Panc1 (cell line): Measurements from ENCODE around the gene VWF. TPM values are rescaled to one million over a fixed set of nuclear protein-coding genes. Genes with fewer than 3 reads are reported as not detected.
A peak's percentile ranks its signal among the peaks of the same experiment; 100 is the strongest.

Experiments used
- ATAC-seq: fragments of 200-7000 bp; cut with Tn5 transposase; 2 replicates; pipeline ENCODE4 v1.9.1; 2020; ENCODE audit warnings: mild to moderate bottlenecking, moderate library complexity
- BruUV-seq: library from RNA; stranded (reverse); fragments of 400-500 nt; replicated peaks from 2 replicates; lab custom pipeline; 2021; lab: Mats Ljungman, UMichigan
- CTCF ChIA-PET: fragments of 300-600 bp; sonication (Branson Sonifier 250); formaldehyde crosslinking; loops from one replicate; lab custom pipeline; 2022; ENCODE audit warnings: antibody characterized with exemption; lab: Charles Lee
- POLR2A ChIA-PET: fragments of 300-600 bp; sonication (Branson Sonifier 250); formaldehyde crosslinking; loops from one replicate; lab custom pipeline; 2022; ENCODE audit warnings: antibody characterized with exemption; lab: Charles Lee
- DNase-seq: peaks from one replicate; pipeline ENCODE4 v3.0.0-alpha.2; 2010; ENCODE audit warnings: low read depth, low spot score
- H3K27ac ChIP-seq: 2 replicates; pipeline ENCODE4 v1.5.1; 2011; ENCODE audit warnings: mild to moderate bottlenecking, low read length, inconsistent platforms
- H3K27me3 ChIP-seq: fragments of 200-500 bp; sonication (Bioruptor generic); 2 replicates; pipeline ENCODE4 v1.6.0; 2014; ENCODE audit warnings: low read length, inconsistent platforms; ENCODE audit not compliant: control insufficient read depth, insufficient read depth
- H3K36me3 ChIP-seq: fragments of 200-500 bp; sonication (Bioruptor generic); 2 replicates; pipeline ENCODE4 v1.5.1; 2014; ENCODE audit warnings: inconsistent platforms, mild to moderate bottlenecking, low read length, moderate library complexity; ENCODE audit not compliant: control insufficient read depth, insufficient read depth
- H3K4me1 ChIP-seq: 2 replicates; pipeline ENCODE4 v1.5.1; 2011; ENCODE audit warnings: inconsistent platforms, mild to moderate bottlenecking, low read length, moderate library complexity; ENCODE audit not compliant: control insufficient read depth, insufficient read depth
- H3K4me3 ChIP-seq, 2 experiments: 2 replicates each; pipeline ENCODE4 v1.5.1; 2011 to 2012; ENCODE audit warnings: low read depth in 2 of 2, low read length in 2 of 2, mild to moderate bottlenecking in 2 of 2, inconsistent platforms in 1 of 2, moderate library complexity in 1 of 2
- H3K9me3 ChIP-seq: fragments of 200-500 bp; sonication (Bioruptor generic); 2 replicates; pipeline ENCODE4 v1.5.1; 2014; ENCODE audit warnings: low read depth, mild to moderate bottlenecking, inconsistent platforms, low read length, moderate library complexity; ENCODE audit not compliant: control insufficient read depth, insufficient read depth
- POLR2AphosphoS5 ChIP-seq: IDR thresholded peaks from 2 replicates; pipeline ENCODE4 v1.6.1; 2012; ENCODE audit warnings: mild to moderate bottlenecking, low read depth, low read length, moderate library complexity
- SIN3A ChIP-seq: IDR thresholded peaks from 2 replicates; pipeline ENCODE4 v1.6.1; 2012; ENCODE audit warnings: low read depth, mild to moderate bottlenecking, low read length, moderate library complexity, borderline replicate concordance; ENCODE audit not compliant: insufficient read depth
- TCF7L2 ChIP-seq: IDR thresholded peaks from 2 replicates; pipeline ENCODE4 v1.6.1; 2011; ENCODE audit warnings: mild to moderate bottlenecking, low read depth, low read length, inconsistent platforms
- in situ Hi-C: cut with HindIII; loops from 2 replicates; pipeline ENCODE4 v1.10.0; 2016; ENCODE audit warnings: low sequenced_read_pairs, low pct_unique_long_range_greater_than_20kb
- intact Hi-C: fragments of 100-400 bp; cut with micrococcal nuclease; formaldehyde crosslinking; loops from one replicate; pipeline ENCODE4 v1.10.0; 2022; ENCODE audit not compliant: unreplicated experiment
- total RNA-seq: library from RNA; stranded (reverse); gene quantifications from one replicate; pipeline ENCODE4 v1.2.1, GENCODE V29; 2021; ENCODE audit not compliant: unreplicated experiment
- TF ChIP-seq, protein P1 (sequence below), 2 experiments: IDR thresholded peaks; 2 replicates each; pipeline ENCODE4 v1.6.1; 2011 to 2012; ENCODE audit warnings: low read depth in 2 of 2, control low read depth in 1 of 2, low read length in 1 of 2, mild to moderate bottlenecking in 1 of 2, moderate library complexity in 1 of 2; ENCODE audit not compliant: insufficient read depth in 1 of 2
- TF ChIP-seq, protein P2 (sequence below): fragments of 450-650 bp; IDR thresholded peaks from 2 replicates; pipeline ENCODE4 v1.5.1; 2017; ENCODE audit warnings: mild to moderate bottlenecking

The VWF gene
- total RNA-seq, 1 experiment from 2014 or later, result 0.31 TPM

DNA sequence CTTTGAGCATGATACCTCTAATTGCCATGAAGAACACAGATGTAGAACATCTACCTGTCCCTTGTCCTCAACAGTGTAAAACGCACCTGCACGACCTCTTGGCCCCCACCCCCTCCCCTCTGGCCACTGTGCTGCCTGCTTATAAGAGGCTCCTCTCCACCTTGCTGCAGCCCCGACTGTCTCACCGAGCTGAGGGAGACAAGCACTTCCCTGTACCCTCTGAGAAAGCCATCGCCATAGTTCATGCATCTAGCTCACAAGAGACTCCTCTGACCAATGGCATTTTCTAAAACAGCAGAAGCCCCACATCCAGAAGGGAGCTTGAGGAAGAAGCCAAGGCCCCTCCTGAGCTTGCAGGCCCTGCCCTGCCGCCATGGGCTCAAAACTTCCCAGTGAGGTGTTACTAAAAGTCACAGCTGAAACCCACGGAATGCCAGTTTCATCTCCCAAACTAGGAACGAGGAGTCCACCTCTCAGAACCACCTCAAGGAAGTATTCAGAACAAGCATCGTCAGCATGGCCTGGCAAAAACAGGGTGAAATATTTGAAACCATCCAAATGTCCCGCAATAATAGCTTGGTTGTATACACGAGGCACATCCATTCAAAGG, 157.9 kb downstream of the VWF start:
- Histone ChIP-seq H3K27me3 (no peaks in the 10 kb centered on the region), H3K4me3 (no peak overlapping the region), H3K4me1 (no peaks in the 10 kb centered on the region), H3K27ac (no peak overlapping the region), H3K9me3 (no peaks in the 10 kb centered on the region), H3K36me3 (no peaks in the 10 kb centered on the region)
- BruUV-seq, result no TSS peak
- no peak for ATAC-seq
- intact Hi-C loops, result no loop called here
- no peak for DNase-seq
- in situ Hi-C loops, result no loop called here
- CTCF ChIA-PET, result interaction anchor here (1.6 kb wide), 1 partner anchor 22 kb away, joined by 4 read pairs; no protein-coding TSS in a partner anchor
- POLR2A ChIA-PET, result no interaction called here
- TF ChIP-seq, protein P1, sequence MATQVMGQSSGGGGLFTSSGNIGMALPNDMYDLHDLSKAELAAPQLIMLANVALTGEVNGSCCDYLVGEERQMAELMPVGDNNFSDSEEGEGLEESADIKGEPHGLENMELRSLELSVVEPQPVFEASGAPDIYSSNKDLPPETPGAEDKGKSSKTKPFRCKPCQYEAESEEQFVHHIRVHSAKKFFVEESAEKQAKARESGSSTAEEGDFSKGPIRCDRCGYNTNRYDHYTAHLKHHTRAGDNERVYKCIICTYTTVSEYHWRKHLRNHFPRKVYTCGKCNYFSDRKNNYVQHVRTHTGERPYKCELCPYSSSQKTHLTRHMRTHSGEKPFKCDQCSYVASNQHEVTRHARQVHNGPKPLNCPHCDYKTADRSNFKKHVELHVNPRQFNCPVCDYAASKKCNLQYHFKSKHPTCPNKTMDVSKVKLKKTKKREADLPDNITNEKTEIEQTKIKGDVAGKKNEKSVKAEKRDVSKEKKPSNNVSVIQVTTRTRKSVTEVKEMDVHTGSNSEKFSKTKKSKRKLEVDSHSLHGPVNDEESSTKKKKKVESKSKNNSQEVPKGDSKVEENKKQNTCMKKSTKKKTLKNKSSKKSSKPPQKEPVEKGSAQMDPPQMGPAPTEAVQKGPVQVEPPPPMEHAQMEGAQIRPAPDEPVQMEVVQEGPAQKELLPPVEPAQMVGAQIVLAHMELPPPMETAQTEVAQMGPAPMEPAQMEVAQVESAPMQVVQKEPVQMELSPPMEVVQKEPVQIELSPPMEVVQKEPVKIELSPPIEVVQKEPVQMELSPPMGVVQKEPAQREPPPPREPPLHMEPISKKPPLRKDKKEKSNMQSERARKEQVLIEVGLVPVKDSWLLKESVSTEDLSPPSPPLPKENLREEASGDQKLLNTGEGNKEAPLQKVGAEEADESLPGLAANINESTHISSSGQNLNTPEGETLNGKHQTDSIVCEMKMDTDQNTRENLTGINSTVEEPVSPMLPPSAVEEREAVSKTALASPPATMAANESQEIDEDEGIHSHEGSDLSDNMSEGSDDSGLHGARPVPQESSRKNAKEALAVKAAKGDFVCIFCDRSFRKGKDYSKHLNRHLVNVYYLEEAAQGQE (IDR thresholded peaks at IDR 0.05; ENCODE audit: insufficient read depth in 1 of 2, low read depth in 2 of 2, low read length in 1 of 2), result no peak
- no peak for TF ChIP-seq SIN3A
- TF ChIP-seq TCF7L2, result no peak
- TF ChIP-seq, protein P2, sequence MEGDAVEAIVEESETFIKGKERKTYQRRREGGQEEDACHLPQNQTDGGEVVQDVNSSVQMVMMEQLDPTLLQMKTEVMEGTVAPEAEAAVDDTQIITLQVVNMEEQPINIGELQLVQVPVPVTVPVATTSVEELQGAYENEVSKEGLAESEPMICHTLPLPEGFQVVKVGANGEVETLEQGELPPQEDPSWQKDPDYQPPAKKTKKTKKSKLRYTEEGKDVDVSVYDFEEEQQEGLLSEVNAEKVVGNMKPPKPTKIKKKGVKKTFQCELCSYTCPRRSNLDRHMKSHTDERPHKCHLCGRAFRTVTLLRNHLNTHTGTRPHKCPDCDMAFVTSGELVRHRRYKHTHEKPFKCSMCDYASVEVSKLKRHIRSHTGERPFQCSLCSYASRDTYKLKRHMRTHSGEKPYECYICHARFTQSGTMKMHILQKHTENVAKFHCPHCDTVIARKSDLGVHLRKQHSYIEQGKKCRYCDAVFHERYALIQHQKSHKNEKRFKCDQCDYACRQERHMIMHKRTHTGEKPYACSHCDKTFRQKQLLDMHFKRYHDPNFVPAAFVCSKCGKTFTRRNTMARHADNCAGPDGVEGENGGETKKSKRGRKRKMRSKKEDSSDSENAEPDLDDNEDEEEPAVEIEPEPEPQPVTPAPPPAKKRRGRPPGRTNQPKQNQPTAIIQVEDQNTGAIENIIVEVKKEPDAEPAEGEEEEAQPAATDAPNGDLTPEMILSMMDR, result no peak
- TF ChIP-seq POLR2AphosphoS5, result no peak

DNA sequence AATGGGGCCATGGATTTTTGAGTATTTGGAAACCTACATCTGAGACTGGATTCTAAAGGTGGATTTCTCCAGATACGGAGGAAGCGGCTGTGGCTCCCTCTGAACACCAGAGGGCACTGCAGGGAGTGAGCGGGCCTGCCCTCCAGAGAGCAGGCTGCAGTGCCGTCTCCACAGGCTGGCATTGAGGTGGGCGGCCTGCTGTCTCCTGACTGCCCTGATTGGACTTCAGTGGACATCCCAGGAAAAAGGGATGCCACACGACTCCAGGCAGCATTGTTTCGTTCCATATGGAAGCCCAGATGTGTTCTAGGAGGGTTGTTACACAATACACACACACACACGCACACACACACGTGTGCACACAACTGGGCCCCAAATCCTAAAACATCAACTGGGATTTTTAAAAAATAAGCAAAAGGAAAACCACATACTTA, 158.5 kb downstream of the VWF start:
- H3K4me1 ChIP-seq, result no peaks in the 10 kb centered on the region
- POLR2A ChIA-PET, result no interaction called here
- no peak for TF ChIP-seq POLR2AphosphoS5
- no peak for TF ChIP-seq TCF7L2
- TF ChIP-seq, protein P2, result peak; percentile 89
- TF ChIP-seq, protein P1 (IDR thresholded peaks at IDR 0.05; ENCODE audit: insufficient read depth in 1 of 2, low read depth in 2 of 2, low read length in 1 of 2), result no peak
- TF ChIP-seq SIN3A, result no peak
- in situ Hi-C loops (no loop called here), intact Hi-C loops (no loop called here)
- ATAC-seq (peak; percentile 94), DNase-seq (peak; percentile 15)
- CTCF ChIA-PET, result interaction anchor here (1.6 kb wide), 1 partner anchor 22 kb away, joined by 4 read pairs; no protein-coding TSS in a partner anchor
- H3K9me3 ChIP-seq, result no peaks in the 10 kb centered on the region
- H3K27ac ChIP-seq, result no peak overlapping the region
- no peaks in the 10 kb centered on the region for H3K36me3 ChIP-seq
- no peaks in the 10 kb centered on the region for H3K27me3 ChIP-seq
- no peak overlapping the region for H3K4me3 ChIP-seq
- no TSS peak for BruUV-seq
